Erythroblast (primary cell): ENCODE data around the gene GOLM1.

ENCODE experiments used
- GATA1 ChIP-seq: IDR thresholded peaks from 2 replicates; pipeline ENCODE4 v1.6.1; 2011; ENCODE audit warnings: low read depth, mild to moderate bottlenecking, control low read depth, low read length, moderate library complexity
- POLR2A ChIP-seq: IDR thresholded peaks from 2 replicates; pipeline ENCODE4 v1.6.1; 2011; ENCODE audit warnings: mild to moderate bottlenecking, low read length

- TF ChIP-seq POLR2A, result no peak
- TF ChIP-seq GATA1, result no peak
Measured at GRCh38 chr9:86021166-86021565, 78.2 kb downstream of the GOLM1 start.
